ENCODE data around the gene AMPD2.

The AMPD2 gene

DNA sequence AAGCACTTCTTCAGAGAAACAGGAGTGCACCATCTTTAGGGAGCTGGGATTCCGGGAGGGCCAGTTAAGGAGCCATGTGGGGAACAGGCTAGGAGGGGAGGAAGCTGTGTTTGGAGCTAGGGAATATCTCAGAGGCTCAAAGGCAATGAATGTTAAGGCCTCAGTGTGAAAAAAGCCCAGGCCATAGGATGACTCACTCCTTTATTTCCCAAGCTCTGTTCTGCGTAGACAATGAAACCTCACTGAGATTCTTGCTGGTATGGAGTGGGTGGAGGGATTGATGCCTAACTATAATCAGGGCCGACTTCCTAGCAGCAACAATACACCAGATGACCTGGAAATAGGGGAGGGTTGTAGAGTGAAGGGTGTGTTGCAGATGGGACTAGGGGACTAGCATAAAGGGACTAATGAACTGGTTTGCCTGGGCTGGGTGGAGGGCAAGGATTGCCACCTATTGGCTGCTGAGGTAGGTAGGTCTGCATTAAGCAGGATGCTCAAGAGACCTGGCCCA lies 2.3 kb upstream of the AMPD2 start:
- peak; percentile 73 for DNase-seq (ENCODE audit: low read depth, low spot score)
- ChIA-PET CTCF (interaction anchor here (0.7 to 21.8 kb wide), 6 partner anchors 9 to 157 kb away, joined by 3 to 371 read pairs (median 3); no protein-coding TSS in a partner anchor), POLR2A (interaction anchor here (0.6 to 1.3 kb wide), 3 partner anchors 9 to 69 kb away, joined by 3 to 8 read pairs (median 4); partner anchors contain the start of gene GNAI3)
- TF ChIP-seq, protein P1, sequence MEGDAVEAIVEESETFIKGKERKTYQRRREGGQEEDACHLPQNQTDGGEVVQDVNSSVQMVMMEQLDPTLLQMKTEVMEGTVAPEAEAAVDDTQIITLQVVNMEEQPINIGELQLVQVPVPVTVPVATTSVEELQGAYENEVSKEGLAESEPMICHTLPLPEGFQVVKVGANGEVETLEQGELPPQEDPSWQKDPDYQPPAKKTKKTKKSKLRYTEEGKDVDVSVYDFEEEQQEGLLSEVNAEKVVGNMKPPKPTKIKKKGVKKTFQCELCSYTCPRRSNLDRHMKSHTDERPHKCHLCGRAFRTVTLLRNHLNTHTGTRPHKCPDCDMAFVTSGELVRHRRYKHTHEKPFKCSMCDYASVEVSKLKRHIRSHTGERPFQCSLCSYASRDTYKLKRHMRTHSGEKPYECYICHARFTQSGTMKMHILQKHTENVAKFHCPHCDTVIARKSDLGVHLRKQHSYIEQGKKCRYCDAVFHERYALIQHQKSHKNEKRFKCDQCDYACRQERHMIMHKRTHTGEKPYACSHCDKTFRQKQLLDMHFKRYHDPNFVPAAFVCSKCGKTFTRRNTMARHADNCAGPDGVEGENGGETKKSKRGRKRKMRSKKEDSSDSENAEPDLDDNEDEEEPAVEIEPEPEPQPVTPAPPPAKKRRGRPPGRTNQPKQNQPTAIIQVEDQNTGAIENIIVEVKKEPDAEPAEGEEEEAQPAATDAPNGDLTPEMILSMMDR (IDR thresholded peaks at IDR 0.05; ENCODE audit: insufficient read depth, low read length, missing control alignments), result no peak
- H3K4me3 ChIP-seq (ENCODE audit: low read depth, low read length), result no peak overlapping the region

DNA sequence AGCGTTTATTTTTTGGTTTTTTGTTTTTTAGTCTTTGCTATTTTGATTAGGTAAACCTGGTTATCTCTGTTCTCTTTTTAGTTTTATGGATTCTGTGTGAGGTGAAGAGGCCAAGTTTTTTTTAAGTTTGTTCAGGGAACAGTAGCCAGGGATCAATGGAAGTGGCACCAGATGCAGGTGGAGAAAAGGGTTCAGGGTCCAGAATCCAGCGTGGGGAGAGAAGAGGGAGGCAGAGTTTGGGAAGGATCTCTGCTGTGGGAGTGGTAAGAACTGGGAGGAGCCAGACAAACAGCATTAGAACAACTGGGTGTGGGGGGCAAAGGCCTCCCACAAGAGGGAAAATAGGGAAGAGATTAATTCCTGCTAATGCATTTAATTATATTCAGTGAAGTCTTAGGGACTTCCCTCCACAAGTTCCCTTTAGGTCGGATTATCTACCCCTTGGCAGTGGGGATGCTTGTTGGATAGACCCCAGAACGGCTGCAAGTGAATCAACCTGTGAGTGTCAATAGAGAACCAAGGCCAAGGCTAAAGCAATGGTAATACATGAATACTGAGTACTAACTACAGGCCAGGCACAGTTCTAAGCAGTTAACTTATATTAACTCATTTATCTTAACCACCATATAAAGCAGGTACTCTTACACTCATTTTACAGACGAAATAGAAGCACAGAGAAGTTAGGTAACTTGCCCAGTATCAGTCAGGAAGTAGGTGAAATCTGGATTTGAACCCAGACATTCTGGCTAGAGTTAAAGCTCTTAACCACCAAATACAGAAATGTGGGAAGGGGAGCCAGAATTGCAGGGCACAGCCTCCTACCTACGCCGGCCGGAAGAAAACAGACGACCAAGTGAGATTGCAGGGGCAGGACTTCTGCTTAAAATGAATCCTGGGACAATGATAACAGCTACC lies 719 bp upstream of the AMPD2 start:
- TF ChIP-seq, protein P1 (IDR thresholded peaks at IDR 0.05; ENCODE audit: insufficient read depth, low read length, missing control alignments), result no peak
- peak overlapping the region; percentile 90 for H3K4me3 ChIP-seq (ENCODE audit: low read depth, low read length)
- POLR2A ChIA-PET, result interaction anchor here (2.4 kb wide), 1 partner anchor 70 kb away, joined by 25 read pairs; the partner anchor contains the start of gene GNAI3
- CTCF ChIA-PET, result interaction anchor here (0.6 to 21.8 kb wide), 6 partner anchors 19 to 158 kb away, joined by 3 to 371 read pairs (median 5); no protein-coding TSS in a partner anchor
- DNase-seq (ENCODE audit: low read depth, low spot score), result no peak

DNA sequence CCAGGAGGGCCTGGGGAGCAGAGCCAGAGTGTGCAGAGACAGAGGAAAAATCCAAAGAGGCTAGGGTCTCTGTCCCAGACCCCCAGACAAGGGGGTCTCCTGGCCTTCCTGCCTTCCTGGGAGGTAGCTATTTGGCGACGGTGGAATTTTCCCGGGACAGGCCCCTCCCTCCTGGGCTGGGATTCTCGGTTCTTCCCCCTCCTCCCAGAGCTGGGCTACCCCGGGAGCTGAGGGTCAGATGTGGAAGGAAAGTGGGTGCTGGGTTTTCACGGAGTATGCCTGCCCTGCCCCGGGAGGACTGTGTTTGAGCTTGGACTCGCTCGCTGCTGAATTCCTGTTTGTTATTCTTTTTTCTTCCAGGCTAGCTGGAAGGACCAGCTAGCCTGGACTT lies 759 bp downstream of the AMPD2 start:
- CTCF ChIA-PET, result interaction anchor here (0.8 to 21.8 kb wide), 8 partner anchors 18 to 339 kb away, joined by 3 to 371 read pairs (median 4); partner anchors contain the start of genes GNAI3 and GPR61
- POLR2A ChIA-PET, result interaction anchor here (0.6 to 2.4 kb wide), 3 partner anchors 9 to 72 kb away, joined by 3 to 25 read pairs (median 5); partner anchors contain the start of gene GNAI3
- TF ChIP-seq, protein P1 (IDR thresholded peaks at IDR 0.05; ENCODE audit: insufficient read depth, low read length, missing control alignments), result no peak
- no peak for DNase-seq (ENCODE audit: low read depth, low spot score)
- H3K4me3 ChIP-seq (ENCODE audit: low read depth, low read length), result peak overlapping the region; percentile 90

DNA sequence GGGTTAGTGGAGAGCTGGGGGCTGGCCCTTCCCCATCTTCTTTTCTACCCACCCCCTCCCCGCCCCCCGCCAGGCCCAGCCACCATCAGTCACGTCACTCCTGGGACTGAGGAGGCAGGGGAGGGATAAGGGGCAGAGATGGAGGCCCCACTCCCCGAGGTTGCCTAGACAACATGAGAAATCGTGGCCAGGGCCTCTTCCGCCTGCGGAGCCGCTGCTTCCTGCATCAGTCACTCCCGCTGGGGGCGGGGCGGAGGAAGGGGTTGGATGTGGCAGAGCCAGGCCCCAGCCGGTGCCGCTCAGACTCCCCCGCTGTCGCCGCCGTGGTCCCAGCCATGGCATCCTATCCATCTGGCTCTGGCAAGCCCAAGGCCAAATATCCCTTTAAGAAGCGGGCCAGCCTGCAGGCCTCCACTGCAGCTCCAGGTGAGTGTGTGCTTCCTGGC lies 1.2 kb downstream of the AMPD2 start:
- POLR2A ChIA-PET, result interaction anchor here (0.6 to 2.4 kb wide), 3 partner anchors 10 to 72 kb away, joined by 3 to 25 read pairs (median 5); partner anchors contain the start of gene GNAI3
- H3K4me3 ChIP-seq (ENCODE audit: low read depth, low read length), result peak overlapping the region; percentile 90
- TF ChIP-seq, protein P1 (IDR thresholded peaks at IDR 0.05; ENCODE audit: insufficient read depth, low read length, missing control alignments), result no peak
- CTCF ChIA-PET, result interaction anchor here (0.5 to 21.8 kb wide), 9 partner anchors 17 to 341 kb away, joined by 3 to 371 read pairs (median 4); partner anchors contain the start of genes GNAI3 and GPR61
- DNase-seq (ENCODE audit: low read depth, low spot score), result peak; percentile 76

DNA sequence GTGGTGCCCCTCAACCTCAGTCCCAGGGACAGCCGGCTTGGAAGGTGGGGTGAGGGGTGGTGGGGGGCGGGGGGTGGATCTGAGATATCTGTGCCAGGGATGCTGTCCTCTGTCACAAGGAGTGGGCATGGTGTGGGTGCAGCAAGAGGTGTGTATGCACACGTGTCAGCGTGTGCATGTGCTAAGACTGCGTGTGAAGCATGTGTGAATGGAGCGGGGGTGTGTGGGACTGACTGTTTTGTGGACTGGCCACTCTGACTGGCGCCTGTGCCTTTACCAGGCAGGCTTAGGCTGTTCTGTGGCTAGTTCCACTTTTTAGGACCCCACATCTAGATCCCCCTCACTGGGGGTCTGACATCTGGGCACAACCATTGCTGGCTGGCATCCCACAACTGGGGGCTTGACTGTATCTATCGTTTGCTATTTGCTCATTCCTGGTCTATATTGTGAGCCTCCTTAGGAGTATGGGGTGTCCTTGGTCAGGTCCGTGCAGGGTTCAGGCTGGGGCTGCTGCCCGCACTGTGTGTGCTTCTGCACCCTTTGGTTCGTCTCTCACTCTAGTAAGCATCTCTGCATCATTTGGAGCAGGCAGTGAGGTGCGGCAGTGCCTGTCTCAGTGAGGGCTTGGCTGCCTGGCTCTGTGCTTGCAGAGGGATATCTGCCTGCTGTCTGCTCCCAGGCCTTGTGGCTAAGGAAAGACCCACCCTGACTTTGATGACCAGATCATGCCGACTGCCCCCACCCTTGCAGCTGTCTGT lies 1.9 kb downstream of the AMPD2 start:
- H3K4me3 ChIP-seq (ENCODE audit: low read depth, low read length), result peak overlapping the region; percentile 90
- TF ChIP-seq, protein P1 (IDR thresholded peaks at IDR 0.05; ENCODE audit: insufficient read depth, low read length, missing control alignments), result no peak
- POLR2A ChIA-PET, result no interaction called here
- CTCF ChIA-PET, result interaction anchor here (1.0 to 21.8 kb wide), 3 partner anchors 16 to 338 kb away, joined by 3 to 371 read pairs (median 4); no protein-coding TSS in a partner anchor
- no peak for DNase-seq (ENCODE audit: low read depth, low spot score)

All from AG04449 (cell line).